ENCODE measurements around the gene DDX24. TPM values are rescaled to one million over a fixed set of nuclear protein-coding genes. Genes with fewer than 3 reads are reported as not detected.
A peak's percentile ranks its signal among the peaks of the same experiment; 100 is the strongest.

Gene DDX24
- total and polyA plus RNA-seq, 4 donors = 142 to 263 (median 251) TPM

DNA sequence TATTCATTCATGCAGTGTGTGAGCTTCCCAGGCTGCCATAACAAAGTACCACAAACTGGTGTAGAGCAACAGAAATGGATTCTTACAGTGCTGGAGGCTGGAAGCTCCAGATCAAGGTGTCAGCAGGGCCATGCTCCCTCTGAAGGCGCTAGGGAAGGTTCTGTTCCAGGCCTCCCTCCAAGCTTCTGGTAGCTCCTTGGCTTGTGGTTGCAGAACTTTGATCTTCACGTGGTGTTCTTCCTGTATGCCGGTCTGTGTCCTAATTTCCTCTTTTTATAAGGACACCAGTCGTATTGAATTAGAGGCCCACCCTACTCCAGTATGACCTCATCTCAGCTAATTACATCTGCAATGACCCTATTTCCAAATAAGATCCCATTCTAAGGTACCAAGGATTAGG, 51.7 kb downstream of the DDX24 start:
- H3K4me3 ChIP-seq (ENCODE audit: low read depth, low read length) = no peak overlapping the region
- H3K27me3 ChIP-seq (ENCODE audit: control insufficient read depth, insufficient read depth, low read length) = no peaks in the 10 kb centered on the region
- H3K27ac ChIP-seq (ENCODE audit: low read depth, low read length) = no peak overlapping the region
- H3K4me1 ChIP-seq (ENCODE audit: control insufficient read depth, insufficient read depth, low read length) = peaks cover 22% of the 10 kb centered on the region
- no peaks in the 10 kb centered on the region for H3K9me3 ChIP-seq (ENCODE audit: control insufficient read depth, insufficient read depth, low read length)
- DNase-seq (ENCODE audit: low read depth in 4 of 6, low spot score in 6 of 6) = no peak
- peaks cover 4% of the 10 kb centered on the region for H3K36me3 ChIP-seq (ENCODE audit: control insufficient read depth, insufficient read depth, low read length)
- 100% methylated on average over 1 of the region's 4 CpGs for WGBS (ENCODE audit: insufficient coverage)

- Histone ChIP-seq H3K36me3 (ENCODE audit: control insufficient read depth, insufficient read depth, low read length) (peaks cover 4% of the 10 kb centered on the region), H3K27me3 (ENCODE audit: control insufficient read depth, insufficient read depth, low read length) (no peaks in the 10 kb centered on the region), H3K4me3 (ENCODE audit: low read depth, low read length) (no peak overlapping the region), H3K27ac (ENCODE audit: low read depth, low read length) (no peak overlapping the region), H3K4me1 (ENCODE audit: control insufficient read depth, insufficient read depth, low read length) (peaks cover 22% of the 10 kb centered on the region), H3K9me3 (ENCODE audit: control insufficient read depth, insufficient read depth, low read length) (no peaks in the 10 kb centered on the region)
- no peak for DNase-seq (ENCODE audit: low read depth in 4 of 6, low spot score in 6 of 6)
- 68% methylated on average over 4 of the region's 4 CpGs for WGBS (ENCODE audit: insufficient coverage)
Measured at GRCh38 chr14:94028450-94028826, 52.6 kb downstream of the DDX24 start.

DNA sequence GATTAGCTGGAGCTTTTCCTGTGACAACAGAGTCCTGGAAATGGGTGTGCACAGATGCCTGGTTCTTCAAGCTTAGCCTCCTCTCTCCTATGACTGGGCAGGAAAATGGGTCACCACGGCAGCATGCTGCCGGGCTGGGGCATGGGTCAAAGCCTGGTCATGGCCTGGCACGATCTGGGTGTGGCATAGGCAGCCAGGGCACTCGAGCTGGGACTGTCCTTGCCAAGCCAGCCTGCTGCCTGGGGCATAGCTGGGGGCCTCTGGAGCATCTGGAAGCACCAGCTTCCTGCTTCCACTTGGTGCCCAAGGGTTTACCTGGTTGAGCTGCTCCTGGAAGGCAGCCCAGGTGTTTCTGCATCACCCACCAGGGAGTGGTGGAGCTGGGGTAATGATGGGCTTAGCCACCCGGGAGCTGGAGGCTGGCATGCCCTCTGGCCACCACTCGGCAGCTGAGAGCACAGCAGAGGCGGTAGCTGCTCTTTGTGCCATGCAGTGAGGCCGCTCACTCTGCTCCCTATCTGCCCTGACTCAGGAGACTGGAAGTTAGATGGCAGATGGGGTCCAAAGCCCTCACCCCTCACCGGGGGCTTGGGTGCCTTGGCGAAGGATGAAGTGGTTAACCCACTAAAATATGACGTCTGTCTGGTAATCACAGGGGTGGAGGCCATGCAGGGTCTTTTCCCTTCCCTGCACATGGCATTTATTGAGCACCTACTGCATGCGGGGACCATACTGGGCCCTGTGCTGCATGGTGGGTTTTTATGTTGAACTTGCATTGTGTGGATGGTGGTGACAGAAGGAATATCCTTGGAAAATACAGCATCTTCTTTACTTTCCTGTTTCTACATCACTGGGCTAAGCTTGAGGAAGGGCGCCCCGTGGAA, 53.2 kb downstream of the DDX24 start:
- peaks cover 22% of the 10 kb centered on the region for H3K4me1 ChIP-seq (ENCODE audit: control insufficient read depth, insufficient read depth, low read length)
- no peak for DNase-seq (ENCODE audit: low read depth in 4 of 6, low spot score in 6 of 6)
- peaks cover 4% of the 10 kb centered on the region for H3K36me3 ChIP-seq (ENCODE audit: control insufficient read depth, insufficient read depth, low read length)
- no peaks in the 10 kb centered on the region for H3K9me3 ChIP-seq (ENCODE audit: control insufficient read depth, insufficient read depth, low read length)
- H3K27me3 ChIP-seq (ENCODE audit: control insufficient read depth, insufficient read depth, low read length) = no peaks in the 10 kb centered on the region
- H3K27ac ChIP-seq (ENCODE audit: low read depth, low read length) = no peak overlapping the region
- no peak overlapping the region for H3K4me3 ChIP-seq (ENCODE audit: low read depth, low read length)
- 86% methylated on average over 11 of the region's 14 CpGs for WGBS (ENCODE audit: insufficient coverage)

- Histone ChIP-seq H3K36me3 (ENCODE audit: control insufficient read depth, insufficient read depth, low read length) (peaks cover 4% of the 10 kb centered on the region), H3K4me1 (ENCODE audit: control insufficient read depth, insufficient read depth, low read length) (peaks cover 22% of the 10 kb centered on the region), H3K9me3 (ENCODE audit: control insufficient read depth, insufficient read depth, low read length) (no peaks in the 10 kb centered on the region), H3K27ac (ENCODE audit: low read depth, low read length) (no peak overlapping the region), H3K27me3 (ENCODE audit: control insufficient read depth, insufficient read depth, low read length) (no peaks in the 10 kb centered on the region), H3K4me3 (ENCODE audit: low read depth, low read length) (peak overlapping the region; percentile 39)
- DNase-seq (ENCODE audit: low read depth in 4 of 6, low spot score in 6 of 6) = no peak
- 37% methylated on average over 17 of the region's 17 CpGs for WGBS (ENCODE audit: insufficient coverage)
Measured at GRCh38 chr14:94026889-94027469, 54.0 kb downstream of the DDX24 start.

DNA sequence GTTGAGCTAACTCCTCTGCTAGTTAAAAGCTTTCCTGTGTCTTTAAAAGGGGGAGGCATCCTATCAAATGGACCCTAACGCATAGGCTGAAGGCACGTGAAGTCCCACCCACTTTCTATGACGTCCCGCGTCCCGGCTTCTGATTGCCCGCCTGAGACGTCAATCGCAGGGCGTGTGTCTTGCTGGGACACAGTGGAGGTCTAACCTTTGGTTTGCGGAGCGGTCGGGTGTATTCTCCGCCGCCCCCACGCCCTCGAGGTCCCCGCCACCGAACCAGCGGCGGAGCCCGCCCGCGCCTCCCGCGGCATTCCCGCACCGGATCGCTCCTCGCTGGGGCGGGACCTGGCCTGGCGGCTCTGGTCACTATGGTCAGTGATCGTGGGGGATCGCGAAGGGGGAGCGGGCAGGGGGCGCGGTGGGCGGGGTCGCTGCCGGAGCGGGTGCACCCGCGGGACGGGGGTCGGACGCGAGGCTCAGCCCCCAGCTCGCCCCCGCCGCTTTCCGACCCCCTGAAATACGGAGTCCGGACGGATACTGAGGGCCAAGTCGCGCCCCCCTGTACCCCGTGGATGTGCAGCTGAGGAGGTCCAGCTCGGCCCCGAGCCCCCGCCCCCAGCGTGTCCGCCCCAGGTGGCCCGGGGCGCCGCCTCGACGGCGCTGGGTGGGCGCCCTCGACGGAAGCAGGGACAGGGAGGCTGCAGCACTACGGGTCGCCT, 54.7 kb downstream of the DDX24 start, which contains the start of gene OTUB2:
Gene OTUB2 (plus strand): TSS at position 168 of the 716 bp plus-strand sequence. CDS start 198 bp downstream, at position 366.
- Histone ChIP-seq H3K9me3 (ENCODE audit: control insufficient read depth, insufficient read depth, low read length) (no peaks in the 10 kb centered on the region), H3K36me3 (ENCODE audit: control insufficient read depth, insufficient read depth, low read length) (peaks cover 4% of the 10 kb centered on the region), H3K27me3 (ENCODE audit: control insufficient read depth, insufficient read depth, low read length) (no peaks in the 10 kb centered on the region), H3K27ac (ENCODE audit: low read depth, low read length) (no peak within 1 kb of the TSS), H3K4me3 (ENCODE audit: low read depth, low read length) (peak within 1 kb of the TSS; percentile 39), H3K4me1 (ENCODE audit: control insufficient read depth, insufficient read depth, low read length) (peaks cover 22% of the 10 kb centered on the region)
- WGBS (ENCODE audit: insufficient coverage) = under 1% methylated on average over 74 of the region's 74 CpGs
- peak; percentile 99 to 100 (median 100) for DNase-seq (ENCODE audit: low read depth in 4 of 6, low spot score in 6 of 6)

DNA sequence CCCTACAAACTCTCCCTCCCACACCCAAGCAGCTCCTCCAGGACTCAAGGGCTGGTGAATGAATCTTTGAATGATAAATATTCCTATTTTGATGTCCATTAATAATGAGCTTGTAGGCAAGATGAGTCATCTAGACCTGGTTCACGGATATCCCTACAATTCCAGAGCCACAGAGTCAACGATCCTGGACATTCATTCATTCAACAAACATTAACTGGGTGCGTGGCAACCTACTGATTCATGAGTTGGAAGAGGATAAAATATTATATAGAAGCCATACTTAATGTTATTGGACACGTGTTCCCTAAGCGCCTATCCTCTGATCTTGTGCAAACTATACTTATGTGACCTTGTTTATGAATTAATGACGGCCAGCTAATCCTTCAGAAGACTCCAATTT, 55.3 kb downstream of the DDX24 start:
- no peaks in the 10 kb centered on the region for H3K27me3 ChIP-seq (ENCODE audit: control insufficient read depth, insufficient read depth, low read length)
- no peak for DNase-seq (ENCODE audit: low read depth in 4 of 6, low spot score in 6 of 6)
- no peak overlapping the region for H3K27ac ChIP-seq (ENCODE audit: low read depth, low read length)
- no peak overlapping the region for H3K4me3 ChIP-seq (ENCODE audit: low read depth, low read length)
- peaks cover 22% of the 10 kb centered on the region for H3K4me1 ChIP-seq (ENCODE audit: control insufficient read depth, insufficient read depth, low read length)
- WGBS (ENCODE audit: insufficient coverage) = 30% methylated on average over 2 of the region's 6 CpGs
- H3K9me3 ChIP-seq (ENCODE audit: control insufficient read depth, insufficient read depth, low read length) = no peaks in the 10 kb centered on the region
- peaks cover 4% of the 10 kb centered on the region for H3K36me3 ChIP-seq (ENCODE audit: control insufficient read depth, insufficient read depth, low read length)

GRCh38 chr14:94024549-94024948, 56.5 kb downstream of the DDX24 start:
- Histone ChIP-seq H3K27me3 (ENCODE audit: control insufficient read depth, insufficient read depth, low read length) (no peaks in the 10 kb centered on the region), H3K36me3 (ENCODE audit: control insufficient read depth, insufficient read depth, low read length) (peaks cover 4% of the 10 kb centered on the region), H3K9me3 (ENCODE audit: control insufficient read depth, insufficient read depth, low read length) (no peaks in the 10 kb centered on the region), H3K4me3 (ENCODE audit: low read depth, low read length) (no peak overlapping the region), H3K4me1 (ENCODE audit: control insufficient read depth, insufficient read depth, low read length) (peaks cover 19% of the 10 kb centered on the region), H3K27ac (ENCODE audit: low read depth, low read length) (no peak overlapping the region)
- no peak for DNase-seq (ENCODE audit: low read depth in 4 of 6, low spot score in 6 of 6)
- WGBS (ENCODE audit: insufficient coverage) = no CpG with 5 or more reads among the region's 2 CpGs

DNA sequence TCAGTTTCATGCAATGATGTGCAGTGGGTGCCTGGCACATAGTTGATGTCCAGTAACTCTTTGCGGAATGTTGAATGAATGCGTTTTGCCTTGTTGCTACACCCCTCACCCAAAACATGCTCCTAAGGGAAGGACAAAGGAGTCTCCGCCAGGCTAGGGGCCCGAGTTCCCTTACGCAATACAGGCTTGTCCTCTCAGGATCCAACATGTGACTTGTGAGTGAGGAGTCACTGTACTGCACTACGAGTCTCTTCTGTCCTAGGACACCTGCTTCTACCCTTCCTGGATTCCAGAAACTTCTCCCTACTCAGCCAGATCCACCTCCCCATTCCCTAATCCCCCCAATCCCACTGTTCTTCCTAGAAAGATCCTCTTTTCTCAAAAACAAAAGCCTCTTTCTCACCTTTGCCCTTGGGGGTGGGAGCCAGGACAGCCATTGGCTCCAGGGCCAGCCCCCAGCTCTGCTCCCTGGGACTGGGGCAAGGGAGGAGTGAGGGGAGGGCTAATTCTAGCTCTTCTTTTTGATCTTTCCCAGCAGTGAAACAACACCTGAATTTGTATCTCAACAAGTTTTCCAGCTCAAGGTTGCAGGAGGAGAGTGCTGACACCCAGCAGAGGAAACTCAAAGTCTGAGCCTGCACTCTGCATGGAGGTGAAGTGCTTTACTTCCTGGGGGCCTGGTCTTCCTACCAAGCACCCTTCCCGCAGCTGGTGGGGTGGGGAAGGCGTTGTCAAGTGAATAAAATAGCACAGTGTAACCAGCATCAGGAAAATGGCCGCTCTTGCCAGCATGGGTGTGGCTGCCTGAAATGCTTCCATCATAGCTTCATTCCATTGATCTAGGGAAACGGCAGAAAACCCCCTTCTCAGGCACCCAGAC, 58.2 kb downstream of the DDX24 start:
- Histone ChIP-seq H3K27me3 (ENCODE audit: control insufficient read depth, insufficient read depth, low read length) (no peaks in the 10 kb centered on the region), H3K9me3 (ENCODE audit: control insufficient read depth, insufficient read depth, low read length) (no peaks in the 10 kb centered on the region), H3K4me3 (ENCODE audit: low read depth, low read length) (no peak overlapping the region), H3K36me3 (ENCODE audit: control insufficient read depth, insufficient read depth, low read length) (peaks cover 2% of the 10 kb centered on the region), H3K4me1 (ENCODE audit: control insufficient read depth, insufficient read depth, low read length) (peaks cover 12% of the 10 kb centered on the region), H3K27ac (ENCODE audit: low read depth, low read length) (no peak overlapping the region)
- DNase-seq (ENCODE audit: low read depth in 4 of 6, low spot score in 6 of 6) = no peak
- WGBS (ENCODE audit: insufficient coverage) = 66% methylated on average over 8 of the region's 10 CpGs

Data from spinal cord (tissue), 10 donors.